GM23248 (cell line): ENCODE data around the gene SMOC2. TPM values are rescaled to one million over a fixed set of nuclear protein-coding genes. Genes with fewer than 3 reads are reported as not detected.

Source experiments
- DNase-seq: peaks from one replicate; pipeline ENCODE4 v3.0.0-alpha.2; 2015
- H2AFZ ChIP-seq: fragments of 200-600 bp; sonication (generic); 2 replicates; pipeline ENCODE4 v1.6.1; 2016; ENCODE audit warnings: antibody characterized with exemption
- H3F3A ChIP-seq: fragments of 200-600 bp; sonication (generic); 2 replicates; pipeline ENCODE4 v1.6.1; 2016; ENCODE audit warnings: mild to moderate bottlenecking, antibody characterized with exemption, mixed run types; ENCODE audit not compliant: insufficient read depth
- H3K27ac ChIP-seq: fragments of 200-600 bp; sonication (generic); 2 replicates; pipeline ENCODE4 v1.5.1; 2016; ENCODE audit warnings: mild to moderate bottlenecking
- H3K27me3 ChIP-seq: fragments of 200-600 bp; sonication (generic); replicated peaks from 2 replicates; pipeline ENCODE4 v1.6.1; 2016; ENCODE audit warnings: mild to moderate bottlenecking; ENCODE audit not compliant: insufficient read depth
- H3K36me3 ChIP-seq: fragments of 200-600 bp; sonication (generic); 2 replicates; pipeline ENCODE4 v1.6.1; 2016; ENCODE audit warnings: low read depth, mild to moderate bottlenecking
- H3K4me1 ChIP-seq: fragments of 200-600 bp; sonication (generic); 2 replicates; pipeline ENCODE4 v1.6.1; 2016; ENCODE audit warnings: mild to moderate bottlenecking; ENCODE audit not compliant: insufficient read depth
- H3K4me2 ChIP-seq: fragments of 200-600 bp; sonication (generic); one replicate; pipeline ENCODE4 v1.6.1; 2016; ENCODE audit warnings: mild to moderate bottlenecking; ENCODE audit not compliant: unreplicated experiment
- H3K4me3 ChIP-seq: fragments of 200-600 bp; sonication (generic); 2 replicates; pipeline ENCODE4 v1.5.1; 2016; ENCODE audit warnings: mild to moderate bottlenecking
- H3K79me2 ChIP-seq: fragments of 200-600 bp; sonication (generic); 2 replicates; pipeline ENCODE4 v1.6.1; 2016; ENCODE audit warnings: mild to moderate bottlenecking; ENCODE audit not compliant: insufficient read depth
- H3K9ac ChIP-seq: fragments of 200-600 bp; sonication (generic); 2 replicates; pipeline ENCODE4 v1.6.1; 2016; ENCODE audit warnings: mild to moderate bottlenecking
- H3K9me2 ChIP-seq: fragments of 200-600 bp; sonication (generic); 2 replicates; pipeline ENCODE4 v1.6.1; 2016; ENCODE audit warnings: mixed run types, mild to moderate bottlenecking, moderate library complexity; ENCODE audit not compliant: insufficient read depth
- H3K9me3 ChIP-seq: fragments of 200-600 bp; sonication (generic); one replicate; pipeline ENCODE4 v1.6.1; 2017; ENCODE audit warnings: low read depth
- H4K20me1 ChIP-seq: fragments of 200-600 bp; sonication (generic); 2 replicates; pipeline ENCODE4 v1.6.0; 2016; ENCODE audit not compliant: insufficient read depth
- EZH2 ChIP-seq: fragments of 200-600 bp; sonication (generic); IDR thresholded peaks from 2 replicates; pipeline ENCODE4 v1.6.1; 2018; ENCODE audit warnings: antibody characterized with exemption, mild to moderate bottlenecking; ENCODE audit not compliant: insufficient read depth, poor library complexity, severe bottlenecking
- EZH2phosphoT487 ChIP-seq: fragments of 200-600 bp; sonication (generic); IDR thresholded peaks from 2 replicates; pipeline ENCODE4 v1.6.1; 2018; ENCODE audit warnings: antibody characterized with exemption, moderate library complexity, mild to moderate bottlenecking, low read depth; ENCODE audit not compliant: insufficient read depth
- WGBS, 2 experiments: methylation state at CpG; one replicate each; pipeline ENCODE4 v1.1.6; 2015 to 2017; ENCODE audit warnings: low lambda C conversion rate in 2 of 2, low coverage in 1 of 2; ENCODE audit errors: missing lambda C conversion rate in 2 of 2; 5-methylcytosine and 5-hydroxymethylcytosine counted together
- in situ Hi-C: fragments of 300-500 bp; cut with MboI; formaldehyde crosslinking; loops from 2 replicates; pipeline ENCODE4 v1.15.0; 2020
- polyA plus RNA-seq: library from polyadenylated mRNA; unstranded; fragments of >200 nt; fragmentation: Nextera tagmentation; extraction: Ambion mirVana; gene quantifications from 2 replicates; pipeline ENCODE4 v1.2.1, GENCODE V29; 2016
- total RNA-seq: library from RNA; depleted of rRNA; stranded (reverse); fragments of >200 nt; shearing (Covaris generic); gene quantifications from 2 replicates; pipeline ENCODE4 v1.2.3, GENCODE V29; 2014; rRNA removed

The SMOC2 gene
- total RNA-seq (not detected in 2 replicates), polyA plus RNA-seq (not detected in 2 replicates)

DNA sequence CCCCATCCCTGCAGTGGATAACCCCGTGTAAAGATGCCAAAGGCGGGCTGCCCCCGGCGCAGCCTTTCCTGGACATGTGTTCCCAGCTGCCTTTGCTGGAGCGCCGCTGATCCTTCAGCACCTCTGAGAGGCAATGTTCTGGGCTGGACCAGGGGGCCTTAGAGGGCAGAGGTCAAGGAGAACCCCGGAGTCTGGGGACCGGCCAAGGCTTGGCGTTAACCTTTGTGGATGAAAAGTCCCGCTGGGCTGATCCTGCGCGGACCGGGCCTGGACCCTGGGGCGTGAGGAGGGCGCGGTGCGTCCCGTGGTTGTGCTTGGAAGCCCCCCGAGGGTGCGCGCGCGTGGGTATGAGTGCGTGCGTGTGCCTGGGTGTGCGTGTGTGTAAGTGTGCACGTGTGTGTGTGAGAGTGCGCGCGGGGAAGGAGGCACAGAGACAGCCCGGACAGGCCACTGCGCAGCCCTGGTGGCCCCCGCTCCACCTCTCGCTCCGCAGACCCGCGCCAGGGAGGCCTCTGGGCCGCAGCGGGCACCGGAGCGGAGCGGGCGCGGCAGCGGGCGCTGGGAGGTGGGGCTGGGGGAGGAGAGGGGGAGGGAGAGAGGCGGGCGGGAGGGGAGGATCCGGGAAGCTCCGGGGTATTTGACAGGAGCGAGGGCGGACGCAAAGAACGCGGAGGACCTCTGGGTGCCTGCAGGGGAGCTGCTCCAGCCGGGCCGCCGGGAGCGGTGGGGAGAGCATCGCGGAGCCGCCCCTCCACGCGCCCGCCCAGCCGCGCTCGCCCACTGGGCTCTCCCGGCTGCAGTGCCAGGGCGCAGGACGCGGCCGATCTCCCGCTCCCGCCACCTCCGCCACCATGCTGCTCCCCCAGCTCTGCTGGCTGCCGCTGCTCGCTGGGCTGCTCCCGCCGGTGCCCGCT is at the start of gene SMOC2:
Gene SMOC2, plus strand, starts transcription at position 665 of the 914 bp plus-strand sequence. Its CDS starts 187 bp downstream, at position 852.
- Histone ChIP-seq H2AFZ (no peak within 1 kb of the TSS), H4K20me1 (no peaks in the 10 kb centered on the region), H3K9me3 (no peaks in the 10 kb centered on the region), H3K4me3 (no peak within 1 kb of the TSS), H3K4me2 (no peak within 1 kb of the TSS), H3K36me3 (no peaks in the 10 kb centered on the region), H3K27me3 (peaks cover 26% of the 10 kb centered on the region), H3F3A (no peaks in the 10 kb centered on the region), H3K9ac (no peak within 1 kb of the TSS), H3K27ac (no peak within 1 kb of the TSS), H3K79me2 (no peaks in the 10 kb centered on the region), H3K4me1 (no peaks in the 10 kb centered on the region), H3K9me2 (no peaks in the 10 kb centered on the region)
- in situ Hi-C loops, result no loop called here
- no peak for DNase-seq
- 2 to 5% methylated on average over 52 to 59 of the region's 81 CpGs for WGBS, 2 experiments
- no peak for TF ChIP-seq EZH2
- no peak for TF ChIP-seq EZH2phosphoT487

GRCh38 chr6:168393126-168393870 is 47.7 kb upstream of the SMOC2 start:
- Histone ChIP-seq H3F3A (no peaks in the 10 kb centered on the region), H3K36me3 (no peaks in the 10 kb centered on the region), H3K4me1 (no peaks in the 10 kb centered on the region), H3K79me2 (no peaks in the 10 kb centered on the region), H3K4me2 (no peak overlapping the region), H3K9me3 (no peaks in the 10 kb centered on the region), H3K27ac (no peak overlapping the region), H4K20me1 (no peaks in the 10 kb centered on the region), H3K27me3 (no peaks in the 10 kb centered on the region), H3K4me3 (no peak overlapping the region), H3K9ac (no peak overlapping the region), H2AFZ (no peak overlapping the region), H3K9me2 (no peaks in the 10 kb centered on the region)
- TF ChIP-seq EZH2phosphoT487, result no peak
- 71 to 77% methylated on average over 21 to 23 of the region's 23 CpGs for WGBS, 2 experiments
- no peak for DNase-seq
- in situ Hi-C loops, result no loop called here

GRCh38 chr6:168394606-168395005 is 46.4 kb upstream of the SMOC2 start:
- 57 to 62% methylated on average over 12 of the region's 12 CpGs for WGBS, 2 experiments
- H3K9me3 ChIP-seq, result no peaks in the 10 kb centered on the region

DNA sequence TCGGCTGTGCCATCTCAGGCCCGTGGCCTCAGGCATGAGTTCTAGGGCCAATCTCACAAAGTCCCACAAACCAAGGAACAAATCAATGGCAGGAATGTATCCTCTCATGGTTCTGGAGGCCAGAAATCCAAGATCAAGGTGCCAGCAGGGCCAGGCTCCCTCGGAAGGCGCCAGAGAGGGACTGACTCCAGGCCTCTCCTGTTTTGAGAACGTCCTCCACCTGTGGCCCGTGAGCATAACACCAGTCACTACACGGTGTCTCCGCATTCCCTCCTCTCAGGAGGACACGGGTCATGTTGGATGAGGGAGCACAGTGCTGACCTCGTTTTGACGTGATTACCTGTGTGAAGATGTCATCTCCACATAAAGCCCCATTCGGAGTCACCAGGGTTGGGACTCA is 45.0 kb upstream of the SMOC2 start:
- Histone ChIP-seq H3K36me3 (no peaks in the 10 kb centered on the region), H3K4me1 (no peaks in the 10 kb centered on the region), H4K20me1 (no peaks in the 10 kb centered on the region), H3K9ac (no peak overlapping the region), H3K4me3 (no peak overlapping the region), H3F3A (no peaks in the 10 kb centered on the region), H3K4me2 (no peak overlapping the region), H2AFZ (no peak overlapping the region), H3K27me3 (no peaks in the 10 kb centered on the region), H3K9me2 (no peaks in the 10 kb centered on the region), H3K27ac (no peak overlapping the region), H3K79me2 (no peaks in the 10 kb centered on the region), H3K9me3 (no peaks in the 10 kb centered on the region)
- 60 to 63% methylated on average over 12 of the region's 12 CpGs for WGBS, 2 experiments
- in situ Hi-C loops, result no loop called here
- no peak for TF ChIP-seq EZH2phosphoT487
- DNase-seq, result no peak

More at GRCh38 chr6:168394606-168395005, 46.4 kb upstream of the SMOC2 start:
- no peaks in the 10 kb centered on the region for H3K79me2 ChIP-seq
- H3F3A ChIP-seq, result no peaks in the 10 kb centered on the region
- H3K4me1 ChIP-seq, result no peaks in the 10 kb centered on the region
- TF ChIP-seq EZH2 (no peak), EZH2phosphoT487 (no peak)
- H3K4me3 ChIP-seq, result no peak overlapping the region
- no peak overlapping the region for H2AFZ ChIP-seq
- no peaks in the 10 kb centered on the region for H4K20me1 ChIP-seq
- H3K27me3 ChIP-seq, result no peaks in the 10 kb centered on the region
- no peak overlapping the region for H3K27ac ChIP-seq
- no peak for DNase-seq
- H3K36me3 ChIP-seq, result no peaks in the 10 kb centered on the region
- in situ Hi-C loops, result no loop called here
- H3K9me2 ChIP-seq, result no peaks in the 10 kb centered on the region
- H3K4me2 ChIP-seq, result no peak overlapping the region
- H3K9ac ChIP-seq, result no peak overlapping the region
